Upper lobe of left lung (tissue), 6 donors: Measurements from ENCODE around the gene LRP1-AS. TPM values are rescaled to one million over a fixed set of nuclear protein-coding genes. Genes with fewer than 3 reads are reported as not detected.

ENCODE experiments used
- ATAC-seq, 2 donors: fragments of 200-7000 bp; cut with Tn5 transposase; one replicate each; pipeline ENCODE4 v1.9.1; 2022; ENCODE audit warnings: mild to moderate bottlenecking in 2 of 2, moderate library complexity in 2 of 2; ENCODE audit not compliant: low FRiP score in 2 of 2
- DNase-seq, 2 donors: peaks; one replicate each; pipeline ENCODE4 v3.0.0-alpha.2; 2019 to 2020
- H3K27ac ChIP-seq, 4 donors: fragments of 200-600 bp; sonication (generic); one replicate each; pipeline ENCODE4 v1.5.1; 2016 to 2019
- H3K27me3 ChIP-seq, 4 donors: fragments of 200-600 bp; sonication (generic); one replicate each; pipeline ENCODE4 v1.5.1; 2017 to 2019
- H3K36me3 ChIP-seq, 4 donors: fragments of 200-600 bp; sonication (generic); one replicate each; pipeline ENCODE4 v1.5.1; 2016 to 2019
- H3K4me1 ChIP-seq, 4 donors: fragments of 200-600 bp; sonication (generic); one replicate each; pipeline ENCODE4 v1.5.1; 2018 to 2019
- H3K4me3 ChIP-seq, 4 donors: fragments of 200-600 bp; sonication (generic); one replicate each; pipeline ENCODE4 v1.5.1; 2017 to 2019; ENCODE audit warnings: mild to moderate bottlenecking in 2 of 4, moderate library complexity in 1 of 4
- H3K9me3 ChIP-seq, 4 donors: fragments of 200-600 bp; sonication (generic); one replicate each; pipeline ENCODE4 v1.5.1; 2018 to 2019
- EP300 ChIP-seq, 4 donors: sonication (generic); formaldehyde crosslinking; IDR thresholded peaks; one replicate each; pipeline ENCODE4 v1.5.1; 2017; ENCODE audit warnings: antibody characterized with exemption in 4 of 4, control low read depth in 2 of 4
- POLR2A ChIP-seq, 4 donors: fragments of 450-650 bp; IDR thresholded peaks; one replicate each; pipeline ENCODE4 v1.5.1; 2016 to 2017; ENCODE audit warnings: antibody characterized with exemption in 4 of 4, mild to moderate bottlenecking in 2 of 4
- POLR2AphosphoS5 ChIP-seq, 2 donors: sonication (generic); formaldehyde crosslinking; IDR thresholded peaks; one replicate each; pipeline ENCODE4 v1.5.1; 2017; ENCODE audit warnings: antibody characterized with exemption in 2 of 2
- WGBS, 2 donors: methylation state at CpG; one replicate each; pipeline ENCODE4 v1.1.5; 2017 to 2018; 5-methylcytosine and 5-hydroxymethylcytosine counted together
- total RNA-seq, 6 donors: library from RNA; depleted of rRNA in 4 of 6; stranded (reverse); fragments of >200 nt in 4 of 6; gene quantifications; one replicate each; pipeline versions ENCODE4 v1.1.0 to v1.2.1, GENCODE V29; 2016 to 2021
- TF ChIP-seq, protein P1 (sequence below), 6 experiments: fragments of 450-650 bp in 4 of 6; fragments of 200-600 bp in 2 of 6; sonication (generic) in 2 of 6; IDR thresholded peaks; one replicate each; pipeline ENCODE4 v1.5.1; 2016 to 2019; ENCODE audit warnings: antibody characterized with exemption in 6 of 6
- donor health status: DM: no; HTN: no; CAD: no; lungs with moderate emphysema.
- donor health status: DM: no; HTN: yes; CAD: no; lungs with severe emphysema.

Gene LRP1-AS
- total RNA-seq, 6 donors from 2014 or later = not detected

DNA sequence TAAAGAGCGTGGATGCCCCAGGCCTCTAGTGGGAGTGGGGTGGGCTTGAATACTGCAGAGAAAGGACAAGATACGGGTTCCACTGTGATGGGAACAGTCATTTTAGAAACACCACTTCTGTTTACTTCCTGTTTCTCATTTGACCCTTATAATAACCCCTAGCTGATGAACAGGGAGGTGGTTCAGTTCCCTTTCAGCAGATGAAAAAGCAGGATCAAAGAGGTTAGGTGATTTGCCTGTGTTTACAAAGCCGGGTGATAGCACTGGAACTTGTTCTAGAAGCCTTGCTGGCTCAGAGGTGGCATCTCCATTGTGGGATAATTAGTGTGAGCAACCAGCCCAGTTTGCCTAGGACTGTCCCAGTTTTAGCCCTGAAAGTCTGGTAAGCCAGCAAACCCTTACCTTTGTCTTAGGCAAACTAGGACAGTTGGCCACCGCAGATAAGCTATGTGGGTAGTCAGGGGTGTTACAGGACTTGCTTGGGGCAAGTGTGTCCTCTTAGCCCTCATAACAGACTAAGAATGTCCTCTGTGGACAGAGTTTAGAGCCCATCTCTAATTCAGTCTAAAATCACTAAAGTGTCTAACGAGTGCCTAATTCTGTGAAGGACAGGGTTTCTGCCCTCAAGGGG, 7.5 kb upstream of the LRP1-AS start:
- H3K9me3 ChIP-seq = no peaks in the 10 kb centered on the region
- DNase-seq (no peak), ATAC-seq (no peak)
- peak overlapping the region in 2 of 4 donors; percentile 48 to 82 for H3K27ac ChIP-seq
- H3K36me3 ChIP-seq = peaks cover 1 to 47% (median 15%) of the 10 kb centered on the region in 4 donors
- TF ChIP-seq POLR2A (IDR thresholded peaks at IDR 0.05) = no peak
- no peak for TF ChIP-seq POLR2AphosphoS5 (IDR thresholded peaks at IDR 0.05)
- TF ChIP-seq EP300 (IDR thresholded peaks at IDR 0.05) = no peak
- TF ChIP-seq, protein P1, sequence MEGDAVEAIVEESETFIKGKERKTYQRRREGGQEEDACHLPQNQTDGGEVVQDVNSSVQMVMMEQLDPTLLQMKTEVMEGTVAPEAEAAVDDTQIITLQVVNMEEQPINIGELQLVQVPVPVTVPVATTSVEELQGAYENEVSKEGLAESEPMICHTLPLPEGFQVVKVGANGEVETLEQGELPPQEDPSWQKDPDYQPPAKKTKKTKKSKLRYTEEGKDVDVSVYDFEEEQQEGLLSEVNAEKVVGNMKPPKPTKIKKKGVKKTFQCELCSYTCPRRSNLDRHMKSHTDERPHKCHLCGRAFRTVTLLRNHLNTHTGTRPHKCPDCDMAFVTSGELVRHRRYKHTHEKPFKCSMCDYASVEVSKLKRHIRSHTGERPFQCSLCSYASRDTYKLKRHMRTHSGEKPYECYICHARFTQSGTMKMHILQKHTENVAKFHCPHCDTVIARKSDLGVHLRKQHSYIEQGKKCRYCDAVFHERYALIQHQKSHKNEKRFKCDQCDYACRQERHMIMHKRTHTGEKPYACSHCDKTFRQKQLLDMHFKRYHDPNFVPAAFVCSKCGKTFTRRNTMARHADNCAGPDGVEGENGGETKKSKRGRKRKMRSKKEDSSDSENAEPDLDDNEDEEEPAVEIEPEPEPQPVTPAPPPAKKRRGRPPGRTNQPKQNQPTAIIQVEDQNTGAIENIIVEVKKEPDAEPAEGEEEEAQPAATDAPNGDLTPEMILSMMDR (IDR thresholded peaks at IDR 0.05) = no peak
- WGBS, 2 donors = 79 to 81% methylated on average over 4 to 5 of the region's 5 CpGs
- peaks cover 28 to 58% (median 44%) of the 10 kb centered on the region in 4 donors for H3K4me1 ChIP-seq
- H3K4me3 ChIP-seq = no peak overlapping the region
- no peaks in the 10 kb centered on the region for H3K27me3 ChIP-seq

DNA sequence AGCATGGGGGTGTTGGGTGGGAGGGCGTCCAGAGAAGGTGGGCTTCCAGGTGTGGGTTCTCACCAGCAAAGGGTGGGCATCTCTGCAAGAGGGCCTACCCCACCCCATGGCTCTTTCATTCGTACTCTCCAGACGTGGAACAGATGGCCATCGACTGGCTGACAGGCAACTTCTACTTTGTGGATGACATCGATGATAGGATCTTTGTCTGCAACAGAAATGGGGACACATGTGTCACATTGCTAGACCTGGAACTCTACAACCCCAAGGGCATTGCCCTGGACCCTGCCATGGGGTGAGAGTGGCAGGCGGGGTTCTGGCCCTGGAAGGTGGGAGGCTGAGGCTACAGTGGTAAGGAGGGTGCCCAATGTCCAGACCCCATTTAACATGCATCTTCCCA, 6.7 kb upstream of the LRP1-AS start:
- no peak for DNase-seq
- TF ChIP-seq POLR2A (IDR thresholded peaks at IDR 0.05) = no peak
- TF ChIP-seq, protein P1 (IDR thresholded peaks at IDR 0.05) = no peak
- no peak for TF ChIP-seq POLR2AphosphoS5 (IDR thresholded peaks at IDR 0.05)
- no peak for TF ChIP-seq EP300 (IDR thresholded peaks at IDR 0.05)
- Histone ChIP-seq H3K9me3 (no peaks in the 10 kb centered on the region), H3K27me3 (no peaks in the 10 kb centered on the region), H3K36me3 (peaks cover 0 to 38% (median 13%) of the 10 kb centered on the region in 4 donors), H3K4me3 (no peak overlapping the region), H3K4me1 (peaks cover 36 to 67% (median 52%) of the 10 kb centered on the region in 4 donors), H3K27ac (peak overlapping the region in 2 of 4 donors; percentile 48 to 82)
- WGBS, 2 donors = 89 to 93% methylated on average over 6 of the region's 6 CpGs
- no peak for ATAC-seq

DNA sequence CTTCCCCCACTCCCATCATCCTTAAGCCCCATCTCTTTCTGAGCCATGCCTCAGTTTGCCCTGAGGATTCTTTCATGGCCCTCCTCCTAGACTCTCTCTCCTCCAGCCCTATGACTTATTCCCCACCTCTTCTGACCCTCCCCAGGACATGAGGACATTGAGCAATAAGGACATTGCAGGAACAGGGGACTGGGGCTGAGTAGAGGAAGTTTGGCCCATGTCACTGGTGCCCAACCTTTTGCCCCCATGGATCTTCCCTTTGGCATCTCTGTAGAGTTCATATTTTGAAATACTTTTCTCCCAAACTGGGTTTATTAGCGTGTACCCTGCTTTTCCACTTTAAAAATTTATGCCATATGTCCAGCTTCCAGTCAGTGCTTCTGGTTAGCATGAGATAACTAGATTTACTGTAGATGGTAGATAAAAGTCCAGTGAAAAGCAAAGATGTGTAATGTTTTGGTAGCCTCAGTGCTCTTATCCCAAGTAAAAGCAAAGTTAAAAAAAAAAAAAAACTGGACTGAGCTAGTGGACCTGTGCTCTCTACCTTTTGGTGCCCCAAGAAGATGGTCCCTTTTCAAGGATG, 6.1 kb upstream of the LRP1-AS start:
- DNase-seq = no peak
- Histone ChIP-seq H3K27ac (peak overlapping the region; percentile 71 to 83 (median 82)), H3K27me3 (no peaks in the 10 kb centered on the region), H3K36me3 (peaks cover 0 to 34% (median 13%) of the 10 kb centered on the region in 4 donors), H3K9me3 (no peaks in the 10 kb centered on the region), H3K4me1 (peaks cover 41 to 70% (median 58%) of the 10 kb centered on the region in 4 donors), H3K4me3 (no peak overlapping the region)
- TF ChIP-seq EP300 (IDR thresholded peaks at IDR 0.05) (no peak), POLR2A (IDR thresholded peaks at IDR 0.05) (no peak), POLR2AphosphoS5 (IDR thresholded peaks at IDR 0.05) (peak; percentile 25 to 50)
- TF ChIP-seq, protein P1 (IDR thresholded peaks at IDR 0.05) = no peak
- no peak for ATAC-seq
- WGBS, 2 donors = 63% methylated on average over 1 of the region's 1 CpG

DNA sequence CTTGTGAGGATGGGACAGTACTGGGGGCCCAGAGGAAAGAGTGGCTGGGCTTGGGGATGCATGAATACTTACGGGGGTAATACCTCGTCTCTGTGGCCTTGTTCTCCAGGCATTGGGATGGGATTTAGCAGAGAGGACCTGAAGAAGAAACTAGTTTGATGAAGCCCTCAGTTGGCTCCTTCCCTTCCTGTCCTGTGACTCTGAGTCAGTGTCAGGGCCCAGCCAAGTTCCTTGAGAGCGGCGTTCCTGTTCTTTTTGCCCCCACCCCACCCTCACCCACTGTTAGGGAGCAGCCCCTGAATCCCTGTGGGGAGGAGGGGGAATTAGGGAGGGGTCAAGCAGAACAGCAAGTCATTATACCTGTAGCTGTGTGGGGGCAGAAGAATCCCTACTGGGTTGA, 5.2 kb upstream of the LRP1-AS start:
- DNase-seq (peak in 1 of 2 donors; percentile 66), ATAC-seq (peak in 1 of 2 donors; percentile 48)
- TF ChIP-seq EP300 (IDR thresholded peaks at IDR 0.05) = no peak
- peak in 1 of 2 donors; percentile 16 for TF ChIP-seq POLR2AphosphoS5 (IDR thresholded peaks at IDR 0.05)
- TF ChIP-seq, protein P1 (IDR thresholded peaks at IDR 0.05) = no peak
- no peaks in the 10 kb centered on the region for H3K9me3 ChIP-seq
- no peaks in the 10 kb centered on the region for H3K27me3 ChIP-seq
- H3K4me1 ChIP-seq = peaks cover 50 to 72% (median 59%) of the 10 kb centered on the region in 4 donors
- H3K27ac ChIP-seq = peak overlapping the region; percentile 71 to 83 (median 82)
- peaks cover 0 to 29% (median 11%) of the 10 kb centered on the region in 4 donors for H3K36me3 ChIP-seq
- no peak overlapping the region for H3K4me3 ChIP-seq
- WGBS, 2 donors = 66 to 78% methylated on average over 3 to 4 of the region's 4 CpGs
